GM12878 (cell line): ENCODE data around the gene MANBA. TPM values are rescaled to one million over a fixed set of nuclear protein-coding genes. Genes with fewer than 3 reads are reported as not detected.

Experiments
- ATAC-seq: fragments of 200-7000 bp; cut with Tn5 transposase; 3 replicates; pipeline ENCODE4 v1.9.1; 2020; ENCODE audit warnings: mild to moderate bottlenecking, moderate library complexity
- BruUV-seq: library from RNA; stranded (reverse); fragments of 400-500 nt; replicated peaks from 2 replicates; lab custom pipeline; 2021; lab: Mats Ljungman, UMichigan
- CTCF ChIA-PET: fragments of 300-600 bp; sonication (Branson Sonifier 250); formaldehyde crosslinking; extraction: SDS; loops from one replicate; lab custom pipeline; 2021; ENCODE audit warnings: inconsistent platforms; lab: Yijun Ruan, JAX
- POLR2A ChIA-PET: fragments of 350-600 bp; formaldehyde crosslinking; extraction: SDS; loops from one replicate; lab custom pipeline; 2021; ENCODE audit warnings: inconsistent platforms; lab: Charles Lee
- RAD21 ChIA-PET: fragments of 300-600 bp; sonication (Branson Sonifier 250); formaldehyde crosslinking; loops from one replicate; lab custom pipeline; 2023; ENCODE audit warnings: antibody characterized with exemption; ENCODE audit not compliant: unreplicated experiment; lab: Charles Lee
- SMC1A ChIA-PET: fragments of 300-600 bp; sonication (Branson Sonifier 250); formaldehyde crosslinking; loops from one replicate; lab custom pipeline; 2023; ENCODE audit not compliant: unreplicated experiment, uncharacterized antibody; lab: Charles Lee
- DNase-seq: peaks from one replicate; pipeline ENCODE4 v3.0.0-alpha.2; 2011; ENCODE audit warnings: low read depth, low spot score
- FAIRE-seq: peaks from 3 replicates; lab custom pipeline; 2011; peaks lifted over from hg19 to GRCh38; lab: Jason Lieb, UNC
- H2AFZ ChIP-seq: 2 replicates; pipeline ENCODE4 v1.6.0; 2011; ENCODE audit warnings: low read depth, low read length, control low read depth; ENCODE audit not compliant: control insufficient read depth
- H3K27ac ChIP-seq: 2 replicates; pipeline ENCODE4 v1.5.1; 2011; ENCODE audit warnings: control low read depth; ENCODE audit not compliant: control insufficient read depth, insufficient read depth
- H3K27me3 ChIP-seq, 2 experiments: replicated peaks in 1 of 2; 2 replicates each; pipeline versions ENCODE4 v1.6.0 to v1.6.1; 2011; ENCODE audit warnings: low read length in 1 of 2; ENCODE audit not compliant: control insufficient read depth in 2 of 2, insufficient read depth in 2 of 2
- H3K36me3 ChIP-seq, 2 experiments: 2 replicates each; pipeline ENCODE4 v1.5.1; 2011; ENCODE audit warnings: low read length in 1 of 2; ENCODE audit not compliant: control insufficient read depth in 2 of 2, insufficient read depth in 2 of 2
- H3K4me1 ChIP-seq: 2 replicates; pipeline ENCODE4 v1.6.1; 2011; ENCODE audit warnings: mild to moderate bottlenecking, low read length, moderate library complexity, mixed read lengths; ENCODE audit not compliant: control insufficient read depth, insufficient read depth
- H3K4me2 ChIP-seq: 2 replicates; pipeline ENCODE4 v1.6.0; 2011; ENCODE audit warnings: control low read depth; ENCODE audit not compliant: control insufficient read depth, insufficient read depth
- H3K4me3 ChIP-seq: fragments of 200-600 bp; sonication (generic); 2 replicates; pipeline ENCODE4 v1.5.1; 2016
- H3K79me2 ChIP-seq: 2 replicates; pipeline ENCODE4 v1.6.0; 2011; ENCODE audit warnings: low read length; ENCODE audit not compliant: control insufficient read depth, insufficient read depth
- H3K9ac ChIP-seq: 2 replicates; pipeline ENCODE4 v1.8.0; 2011; ENCODE audit warnings: low read length, control low read depth, mixed read lengths; ENCODE audit not compliant: control insufficient read depth, insufficient read depth
- H3K9me3 ChIP-seq: replicated peaks from 3 replicates; pipeline ENCODE4 v1.5.1; 2011; ENCODE audit warnings: mild to moderate bottlenecking, low read length; ENCODE audit not compliant: control insufficient read depth, insufficient read depth
- H4K20me1 ChIP-seq: 2 replicates; pipeline ENCODE4 v1.6.0; 2011; ENCODE audit not compliant: control insufficient read depth, insufficient read depth
- GABPA ChIP-seq: IDR thresholded peaks from 2 replicates; pipeline ENCODE4 v1.6.1; 2014; ENCODE audit warnings: antibody characterized with exemption, low read depth, mild to moderate bottlenecking, inconsistent platforms
- IKZF2 ChIP-seq, 2 experiments: fragments of 450-650 bp; IDR thresholded peaks; 2 replicates each; pipeline ENCODE4 v1.6.1; 2017; ENCODE audit warnings: mild to moderate bottlenecking in 2 of 2, moderate library complexity in 2 of 2
- IRF4 ChIP-seq: IDR thresholded peaks from 2 replicates; pipeline ENCODE4 v1.6.1; 2011; ENCODE audit warnings: low read depth, low read length
- JUNB ChIP-seq: IDR thresholded peaks from 2 replicates; pipeline ENCODE4 v1.6.1; 2016; ENCODE audit warnings: antibody characterized with exemption, mild to moderate bottlenecking
- LARP7 ChIP-seq: fragments of 450-650 bp; IDR thresholded peaks from 2 replicates; pipeline ENCODE4 v1.6.1; 2017; ENCODE audit warnings: mild to moderate bottlenecking
- MTA2 ChIP-seq: fragments of 450-650 bp; IDR thresholded peaks from 2 replicates; pipeline ENCODE4 v1.6.1; 2016; ENCODE audit warnings: low read depth, mild to moderate bottlenecking, moderate library complexity
- NFIC ChIP-seq: IDR thresholded peaks from 2 replicates; pipeline ENCODE4 v1.6.1; 2012; ENCODE audit warnings: low read depth, mild to moderate bottlenecking, inconsistent platforms, low read length, moderate library complexity
- NFYB ChIP-seq: IDR thresholded peaks from 2 replicates; pipeline ENCODE4 v1.6.1; 2011; ENCODE audit warnings: low read depth, mild to moderate bottlenecking, low read length, improper control_type of control experiment, moderate library complexity; ENCODE audit not compliant: insufficient read depth
- RELA ChIP-seq: fragments of 450-650 bp; IDR thresholded peaks from 2 replicates; pipeline ENCODE4 v1.8.0; 2014; ENCODE audit warnings: borderline replicate concordance; ENCODE audit not compliant: partially characterized antibody
- SMARCA5 ChIP-seq: fragments of 450-650 bp; IDR thresholded peaks from 2 replicates; pipeline ENCODE4 v1.6.1; 2017; ENCODE audit warnings: mild to moderate bottlenecking
- SMC3 ChIP-seq: IDR thresholded peaks from 2 replicates; pipeline ENCODE4 v1.6.1; 2011; ENCODE audit warnings: low read length, improper control_type of control experiment, borderline replicate concordance
- WGBS: methylation state at CpG from one replicate; pipeline ENCODE4 v1.1.6; 2016; ENCODE audit warnings: low lambda C conversion rate; ENCODE audit not compliant: insufficient replicate concordance, insufficient coverage; ENCODE audit errors: missing lambda C conversion rate; 5-methylcytosine and 5-hydroxymethylcytosine counted together
- in situ Hi-C: fragments of 300-500 bp; cut with MboI; formaldehyde crosslinking; loops from 9 replicates; pipeline ENCODE4 v1.14.3; 2018; ENCODE audit warnings: mixed read lengths
- intact Hi-C: fragments of 100-400 bp; cut with micrococcal nuclease; formaldehyde crosslinking; loops from one replicate; pipeline ENCODE4 v1.14.2; 2022; ENCODE audit not compliant: unreplicated experiment
- polyA plus RNA-seq, 11 experiments: library from polyadenylated mRNA; depleted of rRNA in 4 of 11; unstranded in 6 of 11; stranded (reverse) in 5 of 11; fragments of >200 nt; fragmentation: Nextera tagmentation in 4 of 11; fragmentation: Illumina TruSeq in 1 of 11; extraction: Ambion mirVana in 4 of 11; extraction: Trizol in 1 of 11; gene quantifications; 1 replicate in 1 of 11; 2 replicates in 10 of 11; pipeline versions ENCODE4 v1.2.1 to v1.2.3, GENCODE V29; 2011 to 2016; ENCODE audit warnings: inconsistent platforms in 2 of 11, missing spikeins in 2 of 11, low read depth in 1 of 11
- total RNA-seq, 4 experiments: library from RNA; depleted of rRNA in 3 of 4; stranded (reverse); fragments of >200 nt in 3 of 4; fragmentation: Illumina TruSeq in 1 of 4; extraction: Trizol in 1 of 4; gene quantifications; 2 replicates each; pipeline versions ENCODE4 v1.2.1 to v1.2.3, GENCODE V29; 2013 to 2021
- TF ChIP-seq, protein P1 (sequence below): fragments of 450-650 bp; IDR thresholded peaks from 2 replicates; pipeline ENCODE4 v1.6.1; 2016; ENCODE audit warnings: mild to moderate bottlenecking
- TF ChIP-seq, protein P2 (sequence below): fragments of 150-350 bp; IDR thresholded peaks from 2 replicates; pipeline ENCODE4 v1.6.1; 2016; ENCODE audit warnings: low read depth, low read length
- TF ChIP-seq, protein P3 (sequence below): fragments of 450-650 bp; conservative IDR thresholded peaks from 2 replicates; pipeline ENCODE4 v1.6.1; 2017; ENCODE audit warnings: mild to moderate bottlenecking, moderate library complexity

Gene MANBA
- total and polyA plus RNA-seq, 10 of the 15 experiments (the other 5 are each of a cell fraction or from before 2014, with no cell fraction given), result 3.8 to 19.0 (median 12.5) TPM

DNA sequence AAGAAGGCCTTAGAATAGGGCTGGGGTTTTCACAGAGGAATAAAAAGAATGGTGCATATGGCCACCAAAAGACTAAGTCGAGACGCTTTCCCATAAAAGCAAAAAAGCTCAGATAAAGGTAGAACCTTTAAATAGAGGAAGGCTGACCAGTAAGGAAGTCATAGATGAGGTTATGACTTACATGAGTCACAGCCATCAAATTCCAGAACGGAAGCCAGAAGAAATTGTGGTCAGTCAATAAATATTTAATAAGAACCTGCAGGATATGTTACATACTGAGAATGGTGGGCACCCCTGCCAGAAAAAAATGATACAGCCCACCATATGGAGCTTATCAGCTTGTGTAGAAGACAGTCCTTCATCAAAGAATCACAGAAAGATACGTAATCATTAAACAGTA, 120.1 kb downstream of the MANBA start:
- Histone ChIP-seq H3K27me3 (no peaks in the 10 kb centered on the region), H3K9ac (no peak overlapping the region), H2AFZ (no peak overlapping the region), H3K27ac (no peak overlapping the region), H3K4me1 (no peaks in the 10 kb centered on the region), H3K4me3 (no peak overlapping the region), H3K36me3 (peaks cover 0 to 7% of the 10 kb centered on the region in 2 experiments; a peak in 3 of 4 replicates), H3K9me3 (no peaks in the 10 kb centered on the region), H3K79me2 (no peaks in the 10 kb centered on the region), H3K4me2 (no peak overlapping the region), H4K20me1 (no peaks in the 10 kb centered on the region)
- no peak for FAIRE-seq
- RAD21 ChIA-PET, result interaction anchor here (1.1 kb wide), 1 partner anchor 131 kb away, joined by 3 read pairs; no protein-coding TSS in a partner anchor
- POLR2A ChIA-PET, result no interaction called here
- no TSS peak for BruUV-seq
- TF ChIP-seq, protein P1, sequence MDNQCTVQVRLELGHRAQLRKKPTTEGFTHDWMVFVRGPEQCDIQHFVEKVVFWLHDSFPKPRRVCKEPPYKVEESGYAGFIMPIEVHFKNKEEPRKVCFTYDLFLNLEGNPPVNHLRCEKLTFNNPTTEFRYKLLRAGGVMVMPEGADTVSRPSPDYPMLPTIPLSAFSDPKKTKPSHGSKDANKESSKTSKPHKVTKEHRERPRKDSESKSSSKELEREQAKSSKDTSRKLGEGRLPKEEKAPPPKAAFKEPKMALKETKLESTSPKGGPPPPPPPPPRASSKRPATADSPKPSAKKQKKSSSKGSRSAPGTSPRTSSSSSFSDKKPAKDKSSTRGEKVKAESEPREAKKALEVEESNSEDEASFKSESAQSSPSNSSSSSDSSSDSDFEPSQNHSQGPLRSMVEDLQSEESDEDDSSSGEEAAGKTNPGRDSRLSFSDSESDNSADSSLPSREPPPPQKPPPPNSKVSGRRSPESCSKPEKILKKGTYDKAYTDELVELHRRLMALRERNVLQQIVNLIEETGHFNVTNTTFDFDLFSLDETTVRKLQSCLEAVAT, result no peak
- TF ChIP-seq LARP7, result no peak
- TF ChIP-seq, protein P2, sequence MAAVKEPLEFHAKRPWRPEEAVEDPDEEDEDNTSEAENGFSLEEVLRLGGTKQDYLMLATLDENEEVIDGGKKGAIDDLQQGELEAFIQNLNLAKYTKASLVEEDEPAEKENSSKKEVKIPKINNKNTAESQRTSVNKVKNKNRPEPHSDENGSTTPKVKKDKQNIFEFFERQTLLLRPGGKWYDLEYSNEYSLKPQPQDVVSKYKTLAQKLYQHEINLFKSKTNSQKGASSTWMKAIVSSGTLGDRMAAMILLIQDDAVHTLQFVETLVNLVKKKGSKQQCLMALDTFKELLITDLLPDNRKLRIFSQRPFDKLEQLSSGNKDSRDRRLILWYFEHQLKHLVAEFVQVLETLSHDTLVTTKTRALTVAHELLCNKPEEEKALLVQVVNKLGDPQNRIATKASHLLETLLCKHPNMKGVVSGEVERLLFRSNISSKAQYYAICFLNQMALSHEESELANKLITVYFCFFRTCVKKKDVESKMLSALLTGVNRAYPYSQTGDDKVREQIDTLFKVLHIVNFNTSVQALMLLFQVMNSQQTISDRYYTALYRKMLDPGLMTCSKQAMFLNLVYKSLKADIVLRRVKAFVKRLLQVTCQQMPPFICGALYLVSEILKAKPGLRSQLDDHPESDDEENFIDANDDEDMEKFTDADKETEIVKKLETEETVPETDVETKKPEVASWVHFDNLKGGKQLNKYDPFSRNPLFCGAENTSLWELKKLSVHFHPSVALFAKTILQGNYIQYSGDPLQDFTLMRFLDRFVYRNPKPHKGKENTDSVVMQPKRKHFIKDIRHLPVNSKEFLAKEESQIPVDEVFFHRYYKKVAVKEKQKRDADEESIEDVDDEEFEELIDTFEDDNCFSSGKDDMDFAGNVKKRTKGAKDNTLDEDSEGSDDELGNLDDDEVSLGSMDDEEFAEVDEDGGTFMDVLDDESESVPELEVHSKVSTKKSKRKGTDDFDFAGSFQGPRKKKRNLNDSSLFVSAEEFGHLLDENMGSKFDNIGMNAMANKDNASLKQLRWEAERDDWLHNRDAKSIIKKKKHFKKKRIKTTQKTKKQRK, result no peak
- no peak for TF ChIP-seq SMARCA5
- TF ChIP-seq IKZF2 (IDR thresholded peaks at IDR 0.05), result no peak
- no peak for TF ChIP-seq RELA
- TF ChIP-seq IRF4, result no peak
- TF ChIP-seq JUNB, result no peak
- TF ChIP-seq NFYB, result no peak
- TF ChIP-seq, protein P3, sequence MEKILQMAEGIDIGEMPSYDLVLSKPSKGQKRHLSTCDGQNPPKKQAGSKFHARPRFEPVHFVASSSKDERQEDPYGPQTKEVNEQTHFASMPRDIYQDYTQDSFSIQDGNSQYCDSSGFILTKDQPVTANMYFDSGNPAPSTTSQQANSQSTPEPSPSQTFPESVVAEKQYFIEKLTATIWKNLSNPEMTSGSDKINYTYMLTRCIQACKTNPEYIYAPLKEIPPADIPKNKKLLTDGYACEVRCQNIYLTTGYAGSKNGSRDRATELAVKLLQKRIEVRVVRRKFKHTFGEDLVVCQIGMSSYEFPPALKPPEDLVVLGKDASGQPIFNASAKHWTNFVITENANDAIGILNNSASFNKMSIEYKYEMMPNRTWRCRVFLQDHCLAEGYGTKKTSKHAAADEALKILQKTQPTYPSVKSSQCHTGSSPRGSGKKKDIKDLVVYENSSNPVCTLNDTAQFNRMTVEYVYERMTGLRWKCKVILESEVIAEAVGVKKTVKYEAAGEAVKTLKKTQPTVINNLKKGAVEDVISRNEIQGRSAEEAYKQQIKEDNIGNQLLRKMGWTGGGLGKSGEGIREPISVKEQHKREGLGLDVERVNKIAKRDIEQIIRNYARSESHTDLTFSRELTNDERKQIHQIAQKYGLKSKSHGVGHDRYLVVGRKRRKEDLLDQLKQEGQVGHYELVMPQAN, result no peak
- TF ChIP-seq NFIC, result no peak
- TF ChIP-seq MTA2, result no peak
- no peak for TF ChIP-seq SMC3
- TF ChIP-seq GABPA, result no peak
- ATAC-seq, result no peak
- intact Hi-C loops (no loop called here), in situ Hi-C loops (loop anchor here (25.0 kb wide), 1 partner anchor 1147 kb away; no protein-coding TSS in a partner anchor)
- SMC1A ChIA-PET, result interaction anchor here (1.2 to 1.3 kb wide), 2 partner anchors 11 to 451 kb away, joined by 3 read pairs; no protein-coding TSS in a partner anchor
- no peak for DNase-seq
- CTCF ChIA-PET, result interaction anchor here (0.5 to 1.3 kb wide), 5 partner anchors 11 to 451 kb away, joined by 3 to 4 read pairs (median 3); no protein-coding TSS in a partner anchor
- 100% methylated on average over 4 of the region's 4 CpGs for WGBS
